Activated CD4-positive, alpha-beta T cell treated with anti-CD3 and anti-CD28 coated beads, Interleukin-2, amount 10 ng/mL, durations not matched to agents 24 days and 14 days (primary cell): ENCODE results near the gene NFIA. TPM values are rescaled to one million over a fixed set of nuclear protein-coding genes. Genes with fewer than 3 reads are reported as not detected.

ENCODE experiments used
- DNase-seq: peaks from one replicate; pipeline ENCODE4 v3.0.0; 2022
- H3K27ac Mint-ChIP-seq: one replicate; pipeline ENCODE4 v1.8.0; 2022; ENCODE audit warnings: mild to moderate bottlenecking, mixed read lengths
- H3K27me3 Mint-ChIP-seq: one replicate; pipeline ENCODE4 v1.8.0; 2022; ENCODE audit warnings: mixed read lengths
- H3K36me3 Mint-ChIP-seq: one replicate; pipeline ENCODE4 v1.8.0; 2022; ENCODE audit warnings: low read depth, mild to moderate bottlenecking, mixed read lengths
- H3K4me1 Mint-ChIP-seq: one replicate; pipeline ENCODE4 v1.8.0; 2021; ENCODE audit warnings: mixed read lengths
- H3K4me3 Mint-ChIP-seq: one replicate; pipeline ENCODE4 v1.8.0; 2022; ENCODE audit warnings: mild to moderate bottlenecking, moderate library complexity, mixed read lengths
- H3K9me3 Mint-ChIP-seq: one replicate; pipeline ENCODE4 v1.8.0; 2021; ENCODE audit warnings: mixed read lengths
- intact Hi-C: fragments of 100-400 bp; cut with micrococcal nuclease; formaldehyde crosslinking; loops from one replicate; pipeline ENCODE4 v1.15.1; 2023
- total RNA-seq: library from RNA; stranded (reverse); gene quantifications from 2 replicates; pipeline ENCODE4 v1.2.3, GENCODE V29; 2022

NFIA gene
- total RNA-seq, 1 donor from 2014 or later: 0.63 TPM

DNA sequence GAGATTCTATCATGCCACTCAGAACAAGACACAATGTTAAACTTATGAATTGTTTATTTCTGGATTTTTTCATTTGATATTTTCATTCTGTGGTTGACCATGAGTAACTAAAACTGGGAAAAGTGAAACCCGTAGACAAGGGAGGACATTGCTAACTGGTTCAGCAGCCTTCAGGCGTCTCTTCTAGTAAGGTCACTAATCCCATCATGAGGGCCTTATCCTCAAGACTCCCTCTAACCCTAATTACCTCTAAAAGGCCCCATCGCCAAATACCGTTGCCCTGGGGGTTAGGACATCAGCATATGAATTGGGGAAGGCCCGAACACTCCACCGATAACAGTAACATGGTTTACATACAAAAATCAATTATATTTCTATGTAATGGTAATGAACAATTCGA lies 394.9 kb downstream of the NFIA start:
- no peak overlapping the region for H3K27ac Mint-ChIP-seq
- H3K27me3 Mint-ChIP-seq: peaks cover 17% of the 10 kb centered on the region
- no peak for DNase-seq
- H3K4me3 Mint-ChIP-seq: no peak overlapping the region
- no peaks in the 10 kb centered on the region for H3K9me3 Mint-ChIP-seq
- intact Hi-C loops: no loop called here
- no peaks in the 10 kb centered on the region for H3K36me3 Mint-ChIP-seq
- H3K4me1 Mint-ChIP-seq: no peaks in the 10 kb centered on the region

DNA sequence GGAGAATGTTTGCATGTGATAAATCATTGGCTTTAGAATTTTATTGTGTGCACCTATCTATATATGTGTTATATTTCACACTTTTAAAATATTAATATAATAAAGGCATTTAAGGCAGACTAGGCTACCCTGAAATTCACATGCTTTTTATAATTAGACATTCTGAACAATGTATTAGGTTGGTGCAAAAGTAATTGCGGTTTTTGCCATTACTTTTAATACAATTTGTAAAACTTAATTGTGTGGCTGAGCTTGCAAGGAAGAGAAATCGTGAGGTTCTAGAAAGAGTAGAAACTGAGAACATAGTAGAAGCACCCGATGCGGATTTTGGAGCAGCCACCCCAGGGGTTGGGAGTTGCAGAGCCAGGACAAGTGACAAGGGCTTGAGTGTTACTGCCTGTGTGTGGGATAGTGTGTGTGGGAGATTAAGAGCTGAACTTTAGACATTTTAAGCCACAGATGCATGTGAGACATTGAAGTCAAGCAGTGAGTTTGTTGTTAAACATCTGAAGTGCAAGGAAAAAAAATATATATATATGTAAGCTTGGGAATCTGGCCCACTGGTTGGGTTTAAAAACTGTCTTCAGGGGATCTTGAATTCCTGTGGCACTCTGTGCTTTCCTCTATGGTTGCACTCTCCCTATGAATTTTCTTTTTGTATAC lies 398.0 kb downstream of the NFIA start:
- H3K9me3 Mint-ChIP-seq: no peaks in the 10 kb centered on the region
- no peaks in the 10 kb centered on the region for H3K4me1 Mint-ChIP-seq
- H3K4me3 Mint-ChIP-seq: no peak overlapping the region
- no peak overlapping the region for H3K27ac Mint-ChIP-seq
- no peaks in the 10 kb centered on the region for H3K36me3 Mint-ChIP-seq
- no peak for DNase-seq
- peaks cover 20% of the 10 kb centered on the region for H3K27me3 Mint-ChIP-seq
- intact Hi-C loops: no loop called here

GRCh38 chr1:61481315-61481715 lies 399.0 kb downstream of the NFIA start:
- Mint-ChIP-seq H3K27me3 (peaks cover 20% of the 10 kb centered on the region), H3K4me1 (no peaks in the 10 kb centered on the region), H3K36me3 (no peaks in the 10 kb centered on the region), H3K4me3 (no peak overlapping the region), H3K9me3 (no peaks in the 10 kb centered on the region), H3K27ac (no peak overlapping the region)
- intact Hi-C loops: no loop called here
- no peak for DNase-seq

GRCh38 chr1:61482170-61482734 lies 399.9 kb downstream of the NFIA start:
- H3K4me1 Mint-ChIP-seq: no peaks in the 10 kb centered on the region
- no peak overlapping the region for H3K27ac Mint-ChIP-seq
- DNase-seq: no peak
- H3K36me3 Mint-ChIP-seq: no peaks in the 10 kb centered on the region
- H3K9me3 Mint-ChIP-seq: no peaks in the 10 kb centered on the region
- no peak overlapping the region for H3K4me3 Mint-ChIP-seq
- intact Hi-C loops: no loop called here
- H3K27me3 Mint-ChIP-seq: peaks cover 20% of the 10 kb centered on the region

GRCh38 chr1:61486783-61487536 lies 404.6 kb downstream of the NFIA start:
- DNase-seq: no peak
- H3K4me3 Mint-ChIP-seq: no peak overlapping the region
- peaks cover 5% of the 10 kb centered on the region for H3K27me3 Mint-ChIP-seq
- no peak overlapping the region for H3K27ac Mint-ChIP-seq
- intact Hi-C loops: no loop called here
- no peaks in the 10 kb centered on the region for H3K9me3 Mint-ChIP-seq
- no peaks in the 10 kb centered on the region for H3K4me1 Mint-ChIP-seq
- no peaks in the 10 kb centered on the region for H3K36me3 Mint-ChIP-seq

GRCh38 chr1:61487801-61488200 lies 405.4 kb downstream of the NFIA start:
- no peak for DNase-seq

GRCh38 chr1:61490924-61491323 lies 408.6 kb downstream of the NFIA start:
- DNase-seq: no peak
- no peak overlapping the region for H3K27ac Mint-ChIP-seq
- intact Hi-C loops: no loop called here
- H3K4me1 Mint-ChIP-seq: no peaks in the 10 kb centered on the region
- peaks cover 4% of the 10 kb centered on the region for H3K27me3 Mint-ChIP-seq
- H3K4me3 Mint-ChIP-seq: no peak overlapping the region
- no peaks in the 10 kb centered on the region for H3K36me3 Mint-ChIP-seq
- no peaks in the 10 kb centered on the region for H3K9me3 Mint-ChIP-seq

More at GRCh38 chr1:61487801-61488200, 405.4 kb downstream of the NFIA start:
- Mint-ChIP-seq H3K4me3 (no peak overlapping the region), H3K9me3 (no peaks in the 10 kb centered on the region), H3K27me3 (peaks cover 4% of the 10 kb centered on the region), H3K36me3 (no peaks in the 10 kb centered on the region), H3K4me1 (no peaks in the 10 kb centered on the region), H3K27ac (no peak overlapping the region)
- intact Hi-C loops: no loop called here

- no peak for DNase-seq
- Mint-ChIP-seq H3K4me1 (no peaks in the 10 kb centered on the region), H3K36me3 (no peaks in the 10 kb centered on the region), H3K9me3 (no peaks in the 10 kb centered on the region), H3K27me3 (peaks cover 4% of the 10 kb centered on the region), H3K4me3 (no peak overlapping the region), H3K27ac (no peak overlapping the region)
- intact Hi-C loops: no loop called here
Observed at GRCh38 chr1:61491497-61491896, 409.1 kb downstream of the NFIA start.

DNA sequence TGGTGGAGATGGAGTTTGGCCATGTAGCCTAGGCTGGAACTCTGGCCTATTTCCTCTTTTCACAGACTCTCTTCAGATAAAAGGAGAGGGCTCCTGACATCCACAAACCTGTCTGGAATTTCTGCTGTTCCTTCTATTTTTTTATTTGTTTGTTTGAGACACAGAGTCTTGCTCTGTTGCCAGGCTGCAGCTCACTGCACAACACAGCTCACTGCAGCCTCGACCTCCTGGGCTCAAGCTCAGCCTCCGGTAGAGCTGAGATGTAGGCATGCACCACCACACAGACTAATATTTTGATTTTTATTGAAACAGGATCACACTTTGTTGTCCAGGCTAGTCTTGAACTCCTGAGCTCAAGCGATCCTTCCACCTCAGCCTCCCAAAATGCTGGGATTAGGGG lies 411.6 kb downstream of the NFIA start:
- Mint-ChIP-seq H3K4me3 (no peak overlapping the region), H3K27ac (no peak overlapping the region), H3K4me1 (no peaks in the 10 kb centered on the region), H3K36me3 (no peaks in the 10 kb centered on the region), H3K9me3 (no peaks in the 10 kb centered on the region), H3K27me3 (peaks cover 7% of the 10 kb centered on the region)
- intact Hi-C loops: no loop called here
- no peak for DNase-seq

DNA sequence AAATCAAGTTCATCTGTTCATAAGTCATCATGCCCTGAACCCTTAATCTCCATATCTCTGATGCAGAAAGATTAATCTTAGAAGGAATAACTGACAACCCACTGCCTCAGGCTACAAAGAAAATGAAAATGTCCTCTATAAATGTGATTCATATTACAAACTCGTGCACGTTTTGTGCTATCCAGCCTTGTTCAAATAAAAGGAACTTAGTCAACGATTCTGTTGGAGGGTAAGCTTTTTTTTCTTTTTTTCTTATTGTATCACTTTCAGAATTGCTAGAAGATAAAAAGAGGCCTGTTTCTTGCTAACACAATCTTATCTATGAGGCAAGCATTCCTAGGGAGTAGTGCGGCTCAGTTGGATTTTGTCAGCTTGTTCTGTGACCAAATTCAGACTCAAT lies 414.1 kb downstream of the NFIA start:
- Mint-ChIP-seq H3K4me1 (no peaks in the 10 kb centered on the region), H3K27ac (no peak overlapping the region), H3K9me3 (no peaks in the 10 kb centered on the region), H3K4me3 (no peak overlapping the region), H3K36me3 (no peaks in the 10 kb centered on the region), H3K27me3 (peaks cover 9% of the 10 kb centered on the region)
- intact Hi-C loops: no loop called here
- no peak for DNase-seq

GRCh38 chr1:61497013-61497412 lies 414.7 kb downstream of the NFIA start:
- no peak for DNase-seq
- Mint-ChIP-seq H3K27ac (no peak overlapping the region), H3K9me3 (no peaks in the 10 kb centered on the region), H3K27me3 (peaks cover 9% of the 10 kb centered on the region), H3K4me1 (no peaks in the 10 kb centered on the region), H3K36me3 (no peaks in the 10 kb centered on the region), H3K4me3 (no peak overlapping the region)
- intact Hi-C loops: no loop called here

DNA sequence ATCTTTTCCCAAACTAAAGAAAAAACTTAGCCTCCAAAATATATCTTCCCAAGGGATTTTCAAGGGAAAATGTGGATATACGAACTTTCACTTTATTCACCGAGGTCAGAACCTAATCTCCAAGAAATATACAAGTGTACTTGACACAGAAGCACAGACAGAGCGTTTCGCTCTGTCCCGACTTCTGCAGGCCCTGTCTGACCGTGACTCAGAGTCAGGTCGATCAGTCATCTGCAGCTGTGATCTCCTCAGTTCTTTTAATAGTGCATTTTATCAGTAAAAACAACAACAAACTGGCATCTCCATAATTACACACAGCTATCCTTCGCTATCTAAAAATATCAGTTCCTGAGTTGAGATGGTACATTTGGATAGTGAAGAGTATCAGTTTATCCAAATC lies 416.0 kb downstream of the NFIA start:
- Mint-ChIP-seq H3K36me3 (no peaks in the 10 kb centered on the region), H3K27ac (no peak overlapping the region), H3K4me1 (no peaks in the 10 kb centered on the region), H3K4me3 (no peak overlapping the region), H3K9me3 (no peaks in the 10 kb centered on the region), H3K27me3 (peaks cover 11% of the 10 kb centered on the region)
- DNase-seq: no peak
- intact Hi-C loops: no loop called here

GRCh38 chr1:61501971-61502916 lies 419.9 kb downstream of the NFIA start:
- H3K27me3 Mint-ChIP-seq: peaks cover 12% of the 10 kb centered on the region
- intact Hi-C loops: no loop called here
- no peak for DNase-seq
- no peaks in the 10 kb centered on the region for H3K9me3 Mint-ChIP-seq
- no peak overlapping the region for H3K27ac Mint-ChIP-seq
- H3K4me3 Mint-ChIP-seq: no peak overlapping the region
- H3K4me1 Mint-ChIP-seq: no peaks in the 10 kb centered on the region
- H3K36me3 Mint-ChIP-seq: no peaks in the 10 kb centered on the region

GRCh38 chr1:61504305-61504704 lies 421.9 kb downstream of the NFIA start:
- intact Hi-C loops: no loop called here
- Mint-ChIP-seq H3K9me3 (peaks cover 4% of the 10 kb centered on the region), H3K4me1 (no peaks in the 10 kb centered on the region), H3K27me3 (peaks cover 8% of the 10 kb centered on the region), H3K27ac (no peak overlapping the region), H3K36me3 (no peaks in the 10 kb centered on the region), H3K4me3 (no peak overlapping the region)
- DNase-seq: no peak
